K562 (cell line): ENCODE data around the gene ZFPM1. TPM values are rescaled to one million over a fixed set of nuclear protein-coding genes. Genes with fewer than 3 reads are reported as not detected.
A peak's percentile ranks its signal among the peaks of the same experiment; 100 is the strongest.

ENCODE experiments used
- CC2D1A ChIP-seq: fragments of 450-650 bp; IDR thresholded peaks from 2 replicates; pipeline ENCODE4 v1.6.1; 2017; ENCODE audit warnings: mild to moderate bottlenecking
- CHCHD3 ChIP-seq: fragments of 250-450 bp; sonication (Bioruptor Pico); IDR thresholded peaks from 2 replicates; pipeline ENCODE4 v2.1.2; 2022; ENCODE audit warnings: mild to moderate bottlenecking
- ELF2 ChIP-seq: fragments of 250-450 bp; sonication (Bioruptor Pico); IDR thresholded peaks from 2 replicates; pipeline ENCODE4 v1.5.0; 2021; ENCODE audit warnings: mild to moderate bottlenecking
- FIP1L1 ChIP-seq: fragments of 200-400 bp; formaldehyde crosslinking; IDR thresholded peaks from 2 replicates; pipeline ENCODE4 v1.6.1; 2018; ENCODE audit warnings: mild to moderate bottlenecking, low read depth, low read length; ENCODE audit not compliant: poor library complexity, severe bottlenecking
- HDAC2 ChIP-seq: fragments of 450-650 bp; IDR thresholded peaks from 2 replicates; pipeline ENCODE4 v1.6.1; 2016; ENCODE audit warnings: mild to moderate bottlenecking
- HNRNPUL1 ChIP-seq: fragments of 200-400 bp; formaldehyde crosslinking; IDR thresholded peaks from 2 replicates; pipeline ENCODE4 v1.6.1; 2017; ENCODE audit warnings: low read length
- HOXB6 ChIP-seq: fragments of 250-450 bp; sonication (Bioruptor Pico); IDR thresholded peaks from 2 replicates; pipeline ENCODE4 v1.5.1; 2022; ENCODE audit warnings: mild to moderate bottlenecking, borderline replicate concordance
- MIER1 ChIP-seq: fragments of 450-650 bp; IDR thresholded peaks from 2 replicates; pipeline ENCODE4 v1.6.1; 2016; ENCODE audit warnings: antibody characterized with exemption, mild to moderate bottlenecking, low read depth
- NCOA6 ChIP-seq: fragments of 450-650 bp; IDR thresholded peaks from 2 replicates; pipeline ENCODE4 v1.6.1; 2017; ENCODE audit warnings: mild to moderate bottlenecking
- NFE2 ChIP-seq: IDR thresholded peaks from 2 replicates; pipeline ENCODE4 v1.6.1; 2014; ENCODE audit warnings: antibody characterized with exemption, low read depth
- RBBP5 ChIP-seq: fragments of 200-600 bp; sonication (generic); IDR thresholded peaks from 2 replicates; pipeline ENCODE4 v1.6.1; 2012; ENCODE audit warnings: borderline replicate concordance, mild to moderate bottlenecking, low read length, control low read depth, inconsistent platforms; ENCODE audit not compliant: insufficient read depth, poor library complexity, severe bottlenecking
- RNF2 ChIP-seq: sonication (generic); IDR thresholded peaks from 2 replicates; pipeline ENCODE4 v1.6.1; 2016
- SMARCC2 ChIP-seq: fragments of 450-650 bp; IDR thresholded peaks from 2 replicates; pipeline ENCODE4 v1.6.1; 2017; ENCODE audit warnings: antibody characterized with exemption, moderate library complexity, mild to moderate bottlenecking, low read depth
- SMARCE1 ChIP-seq: fragments of 450-650 bp; IDR thresholded peaks from 2 replicates; pipeline ENCODE4 v1.7.1; 2016; ENCODE audit warnings: mild to moderate bottlenecking
- TARDBP ChIP-seq: fragments of 450-650 bp; IDR thresholded peaks from 2 replicates; pipeline ENCODE4 v1.6.1; 2016
- TCF15 ChIP-seq: fragments of 250-450 bp; sonication (Bioruptor Pico); IDR thresholded peaks from 2 replicates; pipeline ENCODE4 v1.8.0; 2022; ENCODE audit warnings: moderate library complexity, mild to moderate bottlenecking, inconsistent platforms
- ZNF347 ChIP-seq: fragments of 450-650 bp; formaldehyde crosslinking; IDR thresholded peaks from 2 replicates; pipeline ENCODE4 v1.4.0; 2020; ENCODE audit warnings: low read depth, mild to moderate bottlenecking, moderate library complexity
- ZNF655 ChIP-seq: fragments of 250-450 bp; sonication (Bioruptor Pico); IDR thresholded peaks from 2 replicates; pipeline ENCODE4 v1.5.0; 2021
- ZNF695 ChIP-seq: fragments of 450-650 bp; formaldehyde crosslinking; IDR thresholded peaks from 2 replicates; pipeline ENCODE4 v1.4.0; 2020; ENCODE audit warnings: mild to moderate bottlenecking, moderate library complexity
- polyA plus RNA-seq, 8 experiments: library from polyadenylated mRNA; depleted of rRNA in 4 of 8; stranded (reverse) in 5 of 8; unstranded in 3 of 8; fragments of >200 nt; fragmentation: Nextera tagmentation in 2 of 8; fragmentation: Illumina TruSeq in 1 of 8; extraction: Ambion mirVana in 2 of 8; extraction: Trizol in 1 of 8; gene quantifications; 2 replicates each; pipeline versions ENCODE4 v1.2.1 to v1.2.3, GENCODE V29; 2011 to 2014; ENCODE audit warnings: inconsistent platforms in 1 of 8, missing spikeins in 1 of 8
- total RNA-seq, 7 experiments: library from RNA; depleted of rRNA in 6 of 7; stranded (reverse); fragments of >200 nt in 6 of 7; fragmentation: Illumina TruSeq in 2 of 7; extraction: Trizol in 2 of 7; gene quantifications; 2 replicates each; pipeline versions ENCODE4 v1.2.1 to v1.2.3, GENCODE V29; 2011 to 2021; ENCODE audit warnings: low replicate concordance in 1 of 7
- TF ChIP-seq, protein P1 (sequence below): fragments of 250-450 bp; sonication (Bioruptor Pico); IDR thresholded peaks from 2 replicates; pipeline ENCODE4 v1.8.0; 2022; ENCODE audit warnings: inconsistent platforms, mild to moderate bottlenecking, moderate library complexity, borderline replicate concordance
- TF ChIP-seq, protein P2 (sequence below), 2 experiments: IDR thresholded peaks; 2 replicates each; pipeline ENCODE4 v1.6.1; 2011; ENCODE audit warnings: borderline replicate concordance in 1 of 2, control low read depth in 1 of 2, low read depth in 1 of 2, low read length in 1 of 2, mild to moderate bottlenecking in 1 of 2, mixed read lengths in 1 of 2, moderate library complexity in 1 of 2; ENCODE audit not compliant: insufficient read depth in 1 of 2, insufficient read length in 1 of 2, poor library complexity in 1 of 2, severe bottlenecking in 1 of 2; ENCODE audit errors: extremely low read depth in 1 of 2

ZFPM1 gene
- total and polyA plus RNA-seq, 9 of the 15 experiments (the other 6 are each of a cell fraction or from before 2014, with no cell fraction given) = 0.03 to 35.9 (median 1.4) TPM

GRCh38 chr16:88452482-88453216 is 431 bp upstream of the ZFPM1 start (continued):
- TF ChIP-seq TCF15 (CRISPR knock-in tag) (no peak), HOXB6 (CRISPR knock-in tag) (no peak), RNF2 (peak; percentile 90), TARDBP (no peak), FIP1L1 (peak; percentile 82), NCOA6 (no peak), CHCHD3 (CRISPR knock-in tag) (no peak), ZNF347 (CRISPR knock-in tag) (no peak), ZNF655 (CRISPR knock-in tag) (no peak), HDAC2 (peak; percentile 71; the same call in 1 of the 2 replicates), MIER1 (no peak), ELF2 (CRISPR knock-in tag) (no peak), ZNF695 (CRISPR knock-in tag) (no peak), HNRNPUL1 (no peak), NFE2 (no peak), CC2D1A (no peak), SMARCE1 (0 out of 2 replicates have a peak, but pooled peaks have one; percentile 9), SMARCC2 (no peak; the same call in 1 of the 2 replicates), RBBP5 (no peak)
- TF ChIP-seq, protein P1, sequence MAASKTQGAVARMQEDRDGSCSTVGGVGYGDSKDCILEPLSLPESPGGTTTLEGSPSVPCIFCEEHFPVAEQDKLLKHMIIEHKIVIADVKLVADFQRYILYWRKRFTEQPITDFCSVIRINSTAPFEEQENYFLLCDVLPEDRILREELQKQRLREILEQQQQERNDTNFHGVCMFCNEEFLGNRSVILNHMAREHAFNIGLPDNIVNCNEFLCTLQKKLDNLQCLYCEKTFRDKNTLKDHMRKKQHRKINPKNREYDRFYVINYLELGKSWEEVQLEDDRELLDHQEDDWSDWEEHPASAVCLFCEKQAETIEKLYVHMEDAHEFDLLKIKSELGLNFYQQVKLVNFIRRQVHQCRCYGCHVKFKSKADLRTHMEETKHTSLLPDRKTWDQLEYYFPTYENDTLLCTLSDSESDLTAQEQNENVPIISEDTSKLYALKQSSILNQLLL (CRISPR knock-in tag) = no peak
- TF ChIP-seq, protein P2, sequence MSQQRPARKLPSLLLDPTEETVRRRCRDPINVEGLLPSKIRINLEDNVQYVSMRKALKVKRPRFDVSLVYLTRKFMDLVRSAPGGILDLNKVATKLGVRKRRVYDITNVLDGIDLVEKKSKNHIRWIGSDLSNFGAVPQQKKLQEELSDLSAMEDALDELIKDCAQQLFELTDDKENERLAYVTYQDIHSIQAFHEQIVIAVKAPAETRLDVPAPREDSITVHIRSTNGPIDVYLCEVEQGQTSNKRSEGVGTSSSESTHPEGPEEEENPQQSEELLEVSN (IDR thresholded peaks at IDR 0.05; ENCODE audit: borderline replicate concordance in 1 of 2, extremely low read depth in 1 of 2, insufficient read depth in 1 of 2, insufficient read length in 1 of 2, low read depth in 1 of 2, low read length in 1 of 2, poor library complexity in 1 of 2, severe bottlenecking in 1 of 2) = peak; percentile 98 to 99
